ENCODE results near the gene KIAA1671. TPM values are rescaled to one million over a fixed set of nuclear protein-coding genes. Genes with fewer than 3 reads are reported as not detected.

KIAA1671 gene
- total RNA-seq, 2 donors from 2014 or later: 26.2 to 27.4 TPM

DNA sequence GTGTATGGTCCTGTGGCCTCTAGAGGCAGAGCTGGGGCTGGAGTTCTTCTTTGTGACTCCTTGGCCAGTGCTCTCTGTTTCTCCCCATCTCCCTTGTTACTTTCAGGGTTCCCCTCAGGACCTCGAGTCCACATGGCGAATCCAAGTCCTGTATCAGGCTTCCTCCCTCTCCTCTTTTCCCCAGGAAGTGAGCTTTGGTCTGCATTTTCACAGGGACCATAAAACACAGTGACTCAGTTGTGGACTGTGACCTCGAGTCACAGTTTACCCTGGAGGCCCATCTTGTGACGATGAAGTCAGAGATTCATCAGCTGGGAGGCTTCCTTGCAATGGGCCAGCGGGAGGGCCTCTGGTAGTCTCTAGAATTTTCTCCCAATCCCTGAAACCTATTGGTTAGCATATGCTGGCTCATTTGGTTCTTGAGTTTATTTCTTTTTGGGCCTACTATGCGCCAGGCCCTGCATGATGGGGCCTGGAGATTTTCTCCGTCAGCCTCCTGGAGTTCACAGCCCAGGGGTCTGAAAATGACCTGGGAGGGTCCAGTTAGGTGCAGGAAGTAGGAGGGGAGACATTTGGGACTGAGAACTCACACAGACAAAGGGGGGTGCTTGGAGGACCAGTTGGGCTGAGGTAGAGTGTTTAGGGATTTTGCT, 100.8 kb downstream of the KIAA1671 start:
- intact Hi-C loops (cut with DNase I): no loop called here
- no peak for DNase-seq (ENCODE audit: low spot score)

DNA sequence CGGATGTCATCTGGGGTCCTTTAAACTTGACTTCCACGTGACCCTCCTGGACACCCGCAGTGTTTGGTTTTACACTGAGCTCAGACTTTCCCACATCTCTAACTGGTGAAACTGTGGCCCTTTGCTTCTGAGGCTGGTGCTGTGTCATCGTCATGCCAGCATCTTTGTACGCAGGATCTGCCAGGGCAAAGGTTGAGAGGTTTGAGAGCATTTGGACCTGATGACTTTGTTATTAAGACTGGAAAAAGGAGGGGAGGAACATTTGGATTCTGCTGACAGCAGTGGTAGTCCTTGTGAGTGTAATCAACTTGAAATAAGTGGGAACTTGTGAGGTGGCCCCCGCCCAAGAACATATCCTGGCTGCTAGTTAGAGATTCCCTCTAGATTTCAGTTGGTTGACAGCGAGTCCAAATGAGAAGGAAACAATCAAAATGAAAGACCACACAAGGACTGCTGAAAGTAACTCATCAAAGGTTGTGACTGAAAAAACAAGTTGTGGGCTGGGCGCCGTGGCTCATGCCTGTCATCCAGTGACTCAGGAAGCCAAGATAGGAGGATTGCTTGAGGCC, 102.5 kb downstream of the KIAA1671 start:
- DNase-seq (ENCODE audit: low spot score): no peak
- intact Hi-C loops (cut with DNase I): loop anchor here in 1 of 2 donors (5.0 kb wide), 1 partner anchor 118 kb away; no protein-coding TSS in a partner anchor

DNA sequence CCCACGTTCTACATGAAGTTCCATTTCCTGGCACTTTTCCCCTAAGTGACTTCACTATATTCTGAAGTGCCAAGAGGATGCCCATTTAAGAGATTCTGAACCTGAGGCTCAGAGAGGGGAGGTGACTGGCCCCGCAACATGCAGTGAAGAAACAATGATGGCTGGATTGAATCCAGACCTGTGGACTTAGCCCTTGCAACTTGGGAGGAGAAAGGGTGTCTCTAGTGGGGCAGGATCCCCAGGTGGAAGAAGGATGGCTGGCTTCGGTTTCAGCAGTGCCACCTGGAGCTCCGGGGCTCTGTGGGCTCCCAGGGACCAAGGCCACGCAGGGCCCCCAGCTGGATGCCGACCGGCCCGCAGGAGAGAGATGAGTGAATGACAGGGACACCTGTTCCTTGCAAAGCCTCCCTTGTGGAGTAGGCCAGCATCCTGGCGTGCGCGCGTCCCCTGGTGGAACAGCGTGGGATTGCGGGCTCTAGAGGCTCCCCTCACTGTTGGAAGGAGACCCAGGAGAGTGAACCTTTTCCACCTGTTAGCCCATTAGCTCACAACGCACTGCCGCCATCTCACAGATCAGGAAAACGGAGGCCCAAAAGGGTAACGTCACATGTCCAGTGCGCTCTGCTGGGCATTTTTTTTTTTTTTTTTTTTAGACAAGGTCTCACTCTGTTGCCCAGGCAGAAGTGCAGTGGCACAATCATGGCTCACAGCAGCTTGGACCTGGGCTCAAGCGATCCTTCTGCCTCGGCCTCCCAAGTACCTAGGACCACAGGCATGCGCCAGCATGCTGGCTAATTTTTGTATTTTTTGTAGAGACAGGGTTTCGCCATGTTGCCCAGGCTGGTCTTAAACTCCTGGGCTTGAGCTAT, 104.7 kb downstream of the KIAA1671 start:
- intact Hi-C loops (cut with DNase I): loop anchor here in 1 of 2 donors (5.0 kb wide), 1 partner anchor 120 kb away; no protein-coding TSS in a partner anchor
- peak; percentile 88 for DNase-seq (ENCODE audit: low spot score)

DNA sequence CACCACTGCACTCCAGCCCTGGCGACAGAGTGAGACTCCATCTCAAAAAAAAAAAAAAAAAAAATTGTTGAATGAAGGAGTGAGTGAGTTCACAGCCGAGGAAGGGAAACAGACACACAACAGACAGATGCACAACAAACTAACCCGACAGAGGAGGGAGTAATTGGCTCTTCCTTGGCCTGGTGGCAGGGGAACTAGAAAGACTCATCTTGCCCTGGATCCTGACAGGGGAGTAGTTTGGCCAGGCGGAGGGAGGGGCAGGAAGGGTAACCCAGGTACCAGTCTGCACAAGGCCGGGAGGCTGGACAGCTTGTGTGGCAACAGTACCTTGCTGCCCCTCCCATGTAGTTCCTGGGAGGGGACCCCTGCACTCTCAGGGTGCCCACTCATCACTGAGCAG, 106.9 kb downstream of the KIAA1671 start:
- intact Hi-C loops (cut with DNase I): loop anchor here in 1 of 2 donors (5.0 kb wide), 1 partner anchor 122 kb away; no protein-coding TSS in a partner anchor
- no peak for DNase-seq (ENCODE audit: low spot score)

DNA sequence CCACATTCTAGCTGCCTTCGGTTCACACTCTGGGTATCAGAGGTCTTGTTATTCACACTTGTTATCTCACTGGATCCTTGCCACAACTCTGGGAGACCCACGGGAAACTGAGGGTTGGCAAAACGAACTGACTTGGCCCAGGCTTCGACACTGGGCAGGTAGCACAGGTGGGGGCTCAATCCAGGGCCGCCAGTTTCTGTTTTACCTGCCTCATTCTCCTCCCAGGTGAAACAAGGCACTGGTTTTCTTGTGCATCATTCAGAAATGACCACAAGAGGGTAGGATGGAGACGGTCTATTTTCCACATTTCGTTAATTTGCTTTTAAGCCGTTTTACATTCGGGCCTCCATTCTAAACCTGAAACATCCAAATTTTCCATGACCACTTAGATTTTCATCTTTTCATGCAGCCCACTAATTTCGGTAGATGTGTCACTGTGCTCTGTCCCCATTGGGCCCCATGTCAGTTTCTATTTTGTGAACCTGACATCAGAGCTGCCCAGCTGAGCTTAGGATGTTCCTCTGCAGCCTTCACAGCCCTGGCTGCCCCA, 108.1 kb downstream of the KIAA1671 start:
- intact Hi-C loops (cut with DNase I): no loop called here
- no peak for DNase-seq (ENCODE audit: low spot score)

DNA sequence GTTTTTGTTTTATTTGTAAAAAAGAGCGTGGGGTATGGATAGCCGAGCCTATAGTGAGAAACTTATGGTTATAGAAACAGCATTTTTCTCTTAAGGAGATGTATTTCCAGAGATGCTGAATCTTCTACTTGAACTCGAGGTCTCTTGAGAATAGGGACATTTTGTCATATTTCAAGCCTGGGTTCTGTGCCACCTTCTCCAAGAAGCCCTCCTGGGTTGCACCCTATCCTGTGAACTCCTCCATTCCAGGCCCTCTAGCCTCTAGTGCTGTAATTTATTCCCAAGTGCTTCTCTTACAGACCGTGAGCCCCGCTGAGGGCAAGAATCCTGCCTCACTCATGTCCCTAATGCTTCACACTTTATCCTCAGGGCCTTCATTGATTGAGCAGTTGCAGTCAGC, 108.6 kb downstream of the KIAA1671 start:
- intact Hi-C loops (cut with DNase I): no loop called here
- no peak for DNase-seq (ENCODE audit: low spot score)

DNA sequence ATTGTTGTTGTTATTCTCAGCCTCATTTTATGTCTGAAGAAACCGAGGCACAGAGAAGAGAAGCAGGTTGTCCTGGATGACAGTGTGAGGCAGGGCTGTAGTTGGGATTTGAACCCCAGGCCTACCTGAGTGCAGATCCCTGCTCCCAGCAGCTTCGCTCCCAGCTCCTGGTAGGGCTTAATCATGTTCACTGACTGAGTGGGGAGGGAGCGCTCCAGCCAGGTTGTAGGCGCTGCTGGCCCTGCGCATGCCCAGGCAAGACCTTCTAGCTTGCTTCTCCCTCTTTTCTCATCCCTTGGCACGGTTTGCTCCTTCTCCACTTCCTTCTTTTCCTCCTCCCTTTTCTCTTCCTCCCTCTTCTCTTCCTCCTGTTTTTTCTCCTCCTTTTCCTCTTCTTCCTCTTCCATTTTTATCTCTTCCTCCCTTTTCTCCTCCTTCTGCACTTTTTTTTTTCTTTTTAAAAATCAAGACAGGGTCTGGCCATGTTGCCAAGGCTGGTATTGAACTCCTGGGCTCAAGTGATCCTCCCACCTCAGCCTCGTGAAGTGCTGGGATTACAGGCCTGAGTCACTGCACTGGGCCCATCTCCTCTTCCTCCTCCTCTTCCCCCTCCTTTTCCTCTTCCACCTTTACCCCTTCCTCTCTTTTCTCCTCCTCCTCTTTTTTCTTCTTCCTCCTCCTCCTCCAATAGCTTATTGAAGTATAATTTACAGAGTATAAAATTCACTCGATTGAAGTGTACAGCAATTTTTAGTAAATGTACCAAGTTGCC, 109.3 kb downstream of the KIAA1671 start:
- no peak for DNase-seq (ENCODE audit: low spot score)
- intact Hi-C loops (cut with DNase I): no loop called here

DNA sequence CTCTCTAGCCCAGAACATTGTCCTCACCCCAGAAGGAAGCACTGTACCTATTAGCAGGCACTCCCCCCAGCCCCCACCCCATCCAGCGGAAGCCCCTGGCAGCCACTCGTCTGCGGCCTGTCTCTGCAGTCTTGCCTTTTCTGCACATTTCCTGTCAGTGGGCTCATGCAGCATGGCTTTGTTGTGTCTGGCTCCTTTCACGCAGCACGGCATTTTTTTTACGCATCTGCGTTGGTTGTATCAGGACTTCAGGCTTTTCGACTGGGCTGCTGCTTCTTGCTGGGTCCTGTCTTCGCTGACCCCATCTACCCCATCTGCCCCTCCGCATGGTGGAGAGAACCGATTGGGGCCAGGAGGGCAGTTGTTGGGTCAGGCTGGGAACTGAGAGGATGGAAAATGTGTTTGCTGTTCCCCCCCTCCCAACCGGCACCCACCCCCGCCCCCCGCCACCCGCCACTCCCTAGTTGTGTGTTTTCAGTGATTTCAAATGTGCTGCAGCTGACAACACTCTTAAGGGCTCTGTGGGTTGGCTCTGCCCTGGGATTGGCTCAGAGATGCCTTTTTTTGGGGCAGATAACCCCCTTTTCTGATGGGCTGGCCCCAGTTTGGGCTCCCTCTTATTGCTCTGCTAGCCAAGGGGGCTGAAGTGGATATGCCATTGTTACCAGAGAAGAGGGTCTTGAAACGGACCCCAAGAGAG, 110.0 kb downstream of the KIAA1671 start:
- intact Hi-C loops (cut with DNase I): no loop called here
- no peak for DNase-seq (ENCODE audit: low spot score)

DNA sequence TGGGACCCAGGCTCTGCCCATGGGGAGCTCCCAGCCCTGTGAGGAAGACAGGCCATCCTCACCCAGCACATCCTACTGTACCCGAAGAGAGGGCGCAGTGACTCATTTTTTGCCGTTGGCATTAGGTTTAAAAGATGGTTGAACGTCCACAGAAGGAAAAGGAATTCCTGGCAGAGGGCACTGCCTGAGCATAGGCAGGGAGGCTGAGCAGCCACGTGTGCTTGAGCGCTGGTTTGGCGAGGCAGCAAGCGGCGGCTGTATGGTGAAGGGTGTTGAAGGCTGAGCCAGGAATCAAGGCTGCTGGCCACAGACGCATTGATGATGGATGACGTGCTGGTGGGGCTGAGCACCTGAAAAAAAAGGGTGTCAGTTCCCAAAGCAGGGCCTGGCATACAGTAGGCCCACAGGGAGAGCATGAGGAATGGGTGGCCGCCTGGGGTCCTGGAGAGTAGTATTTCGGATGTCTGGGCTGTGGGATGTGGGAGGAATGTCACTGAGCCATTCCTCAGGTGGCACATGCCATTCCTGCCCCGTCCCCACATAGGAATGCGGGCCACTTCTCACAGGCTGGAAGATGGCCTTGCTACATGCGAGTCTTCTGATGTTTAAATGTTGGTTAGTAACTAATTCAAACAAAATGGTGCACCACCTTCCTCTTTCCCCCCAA, 112.5 kb downstream of the KIAA1671 start:
- DNase-seq (ENCODE audit: low spot score): no peak
- intact Hi-C loops (cut with DNase I): loop anchor here in 1 of 2 donors (5.0 kb wide), 1 partner anchor 223 kb away; no protein-coding TSS in a partner anchor

DNA sequence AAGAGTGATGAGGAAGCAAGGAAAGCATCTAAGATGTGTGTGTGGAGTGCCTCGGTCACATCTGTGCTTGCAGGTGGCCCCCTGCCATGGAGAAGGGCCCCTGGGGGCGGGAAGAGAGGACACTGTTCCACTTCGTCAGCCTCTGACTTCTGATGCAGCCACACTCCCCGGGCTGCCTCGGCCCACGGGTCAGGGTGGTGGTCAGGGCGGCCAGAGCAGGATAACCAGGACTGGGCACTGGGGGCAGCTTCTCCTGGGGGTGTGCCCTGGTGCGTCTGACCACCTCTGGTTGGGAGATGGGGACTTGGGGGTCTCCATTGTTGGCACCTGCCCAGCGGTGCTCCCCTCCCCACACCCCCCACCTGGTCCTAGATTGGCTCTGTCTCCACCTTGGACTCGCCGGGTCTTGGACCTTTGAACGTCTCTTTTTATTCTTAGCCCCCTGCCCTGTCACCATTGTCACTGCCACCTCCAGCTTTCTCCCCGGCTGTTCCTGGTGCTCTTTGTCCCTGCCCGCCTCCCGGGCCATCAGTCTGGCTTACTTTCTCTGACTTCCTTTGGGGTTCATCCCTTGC, 114.4 kb downstream of the KIAA1671 start:
- peak; percentile 42 for DNase-seq (ENCODE audit: low spot score)
- intact Hi-C loops (cut with DNase I): loop anchor here in 1 of 2 donors (5.0 kb wide), 1 partner anchor 225 kb away; no protein-coding TSS in a partner anchor

DNA sequence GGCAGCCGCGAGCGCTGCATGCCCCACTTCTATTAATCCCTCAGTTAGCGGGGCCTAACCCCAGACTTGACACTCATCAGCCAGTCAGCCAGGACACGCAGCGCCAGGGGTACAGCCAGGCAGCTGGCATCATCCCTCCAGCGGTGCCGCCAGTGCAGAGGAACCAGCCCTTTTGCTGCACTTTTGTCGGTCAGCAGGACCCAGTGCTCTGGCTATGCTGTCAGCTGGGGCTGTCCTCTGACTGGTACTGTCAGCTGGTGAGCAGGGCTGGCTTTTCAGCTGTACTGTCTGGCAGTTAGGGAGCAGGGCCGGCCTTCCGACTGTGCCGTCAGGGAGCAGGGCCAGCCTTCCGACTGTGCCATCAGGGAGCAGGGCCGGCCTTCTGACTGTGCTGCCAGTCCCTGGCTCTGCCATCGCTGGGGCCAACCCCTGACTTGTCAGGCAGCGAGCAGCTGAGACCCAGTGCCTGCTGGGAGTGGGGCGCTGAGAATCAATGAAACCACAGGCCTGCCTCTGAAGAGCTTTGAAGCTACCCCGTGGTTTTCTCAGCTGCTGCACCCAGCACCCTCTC, 115.4 kb downstream of the KIAA1671 start:
- intact Hi-C loops (cut with DNase I): loop anchor here in 1 of 2 donors (5.0 kb wide), 1 partner anchor 226 kb away; no protein-coding TSS in a partner anchor
- peak; percentile 67 for DNase-seq (ENCODE audit: low spot score)

DNA sequence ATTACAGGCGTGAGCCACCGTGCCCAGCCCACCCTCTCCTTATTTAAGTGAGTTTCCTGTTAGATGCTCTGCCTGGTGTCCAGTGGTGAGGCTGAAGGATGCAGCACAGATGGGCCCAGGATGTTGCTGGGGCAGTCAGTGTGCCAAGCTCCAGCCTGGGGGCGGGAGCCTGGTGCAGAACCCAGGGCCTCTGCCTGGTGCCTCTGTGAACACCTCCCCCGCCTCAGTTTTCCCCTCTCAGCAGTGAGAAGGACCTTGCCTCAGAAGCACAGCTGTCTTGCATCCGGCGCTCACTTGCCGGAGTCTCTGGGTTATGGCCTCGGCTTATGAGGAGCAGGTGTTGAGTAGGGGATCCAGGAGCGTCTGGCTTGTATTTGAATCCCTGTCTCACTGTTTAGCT, 116.2 kb downstream of the KIAA1671 start:
- intact Hi-C loops (cut with DNase I): loop anchor here in 1 of 2 donors (5.0 kb wide), 1 partner anchor 226 kb away; no protein-coding TSS in a partner anchor
- no peak for DNase-seq (ENCODE audit: low spot score)

DNA sequence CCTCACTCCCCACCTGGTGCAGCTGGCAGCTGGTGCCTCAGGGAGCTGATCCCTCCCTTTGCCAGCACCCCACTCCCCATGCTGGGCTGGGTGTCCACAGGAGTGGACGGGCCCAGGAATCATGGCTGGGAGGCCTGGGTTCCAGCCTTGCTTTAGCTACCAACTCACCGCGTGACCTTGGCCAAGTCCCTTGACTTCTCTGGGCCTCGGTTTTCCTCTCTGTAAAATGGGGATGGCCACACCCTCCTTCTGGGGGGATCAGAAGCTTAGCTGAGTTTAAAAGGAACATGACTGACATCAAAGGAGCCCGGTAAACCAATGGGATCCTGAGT, 116.9 kb downstream of the KIAA1671 start:
- DNase-seq (ENCODE audit: low spot score): no peak
- intact Hi-C loops (cut with DNase I): loop anchor here in 1 of 2 donors (5.0 kb wide), 1 partner anchor 227 kb away; no protein-coding TSS in a partner anchor

DNA sequence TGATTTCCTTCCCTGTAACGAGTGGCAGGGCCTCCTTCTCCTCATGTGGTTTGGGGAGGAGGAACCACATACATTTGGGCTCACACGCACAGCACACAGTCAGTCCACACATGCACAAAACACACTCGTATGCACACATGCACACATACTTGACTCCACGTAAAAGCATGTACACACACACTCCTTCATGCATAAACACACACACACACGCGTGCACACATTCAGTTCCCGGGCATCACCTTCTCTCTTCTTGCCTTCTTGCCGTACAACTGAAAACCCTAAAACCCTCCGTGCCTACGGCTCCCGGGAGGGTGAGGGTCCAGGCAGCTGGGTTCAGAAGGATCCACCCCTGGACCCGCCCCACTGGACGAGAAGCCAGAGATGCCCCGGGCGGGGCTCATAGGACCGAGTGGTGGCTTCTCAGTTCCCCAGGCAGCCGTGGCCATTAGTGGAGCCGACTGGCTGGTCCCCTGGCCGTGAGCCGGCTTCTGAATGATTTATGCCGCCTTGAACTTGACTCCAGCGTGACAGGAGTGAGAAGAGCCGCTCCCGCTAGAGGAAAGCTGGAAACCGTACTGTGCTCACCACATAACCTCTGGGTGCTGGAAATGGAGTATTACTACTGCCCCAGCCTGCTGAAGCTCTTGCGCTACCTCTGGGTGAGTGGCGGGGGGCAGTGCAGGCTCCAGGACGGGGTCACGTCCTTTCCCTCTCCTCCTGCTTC, 117.4 kb downstream of the KIAA1671 start:
- DNase-seq (ENCODE audit: low spot score): peak; percentile 86
- intact Hi-C loops (cut with DNase I): loop anchor here in 1 of 2 donors (5.0 kb wide), 1 partner anchor 228 kb away; no protein-coding TSS in a partner anchor

DNA sequence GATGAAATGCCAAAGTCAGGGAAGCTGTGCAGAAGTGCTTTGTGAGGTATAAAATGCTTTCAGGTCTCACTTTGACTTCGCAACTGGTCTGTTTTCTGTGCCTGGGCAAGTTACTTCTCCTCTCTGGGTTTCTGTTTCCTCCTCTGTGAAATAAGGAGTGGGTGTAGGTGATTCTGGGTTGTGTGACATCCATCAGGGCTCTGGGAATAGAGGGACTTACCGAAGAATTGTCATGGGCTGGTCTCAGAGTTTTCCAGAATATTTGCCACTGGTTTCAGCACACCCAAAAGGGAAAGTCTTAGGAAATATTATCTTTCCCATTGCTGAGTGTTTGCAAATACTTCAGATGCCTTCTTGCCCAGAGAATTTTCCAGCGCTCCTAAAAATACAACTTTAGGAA, 118.4 kb downstream of the KIAA1671 start:
- intact Hi-C loops (cut with DNase I): no loop called here
- no peak for DNase-seq (ENCODE audit: low spot score)

DNA sequence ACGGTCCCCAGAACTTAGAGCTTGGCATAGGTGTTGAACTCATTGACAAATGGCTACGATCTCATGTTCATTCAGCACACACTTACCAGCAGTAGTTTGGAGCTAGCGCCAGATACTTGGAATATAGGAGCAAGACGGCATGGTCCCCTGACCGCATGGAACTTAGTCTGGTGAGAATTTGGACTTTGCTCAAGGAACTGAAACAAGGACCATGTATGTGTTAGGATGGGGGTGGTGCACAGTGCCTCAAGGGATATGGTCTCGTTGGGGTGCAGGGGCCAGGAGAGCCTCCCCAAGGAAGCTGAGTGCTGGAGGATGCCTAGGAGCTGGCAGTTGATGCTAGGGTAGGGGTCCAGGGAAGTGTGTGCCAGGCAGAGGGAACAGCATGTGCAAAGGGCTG, 119.2 kb downstream of the KIAA1671 start:
- intact Hi-C loops (cut with DNase I): loop anchor here in 1 of 2 donors (1.0 kb wide), 1 partner anchor 45 kb away; no protein-coding TSS in a partner anchor
- no peak for DNase-seq (ENCODE audit: low spot score)
